GM19023 (cell line): ENCODE data around the gene REG3A.

ENCODE experiments used
- ATAC-seq: cut with Tn5 transposase; IDR thresholded peaks from one replicate; pipeline ENCODE4 v1.9.1; 2021; ENCODE audit warnings: mild to moderate bottlenecking, moderate library complexity; ENCODE audit not compliant: unreplicated experiment

The REG3A gene

GRCh38 chr2:79122676-79123075, 36.9 kb downstream of the REG3A start:
- ATAC-seq = no peak

- no peak for ATAC-seq
These were observed 39.3 kb downstream of the REG3A start, which contains the start of gene REG1A for GRCh38 chr2:79120194-79120713. Gene REG1A (plus strand): TSS chr2:79120488. CDS start chr2:79120862, 374 bp downstream.

- no peak for ATAC-seq
These were observed 42.3 kb downstream of the REG3A start for GRCh38 chr2:79116997-79117928.

GRCh38 chr2:79114797-79115494, 44.6 kb downstream of the REG3A start:
- ATAC-seq = no peak

GRCh38 chr2:79112269-79112668, 47.3 kb downstream of the REG3A start:
- ATAC-seq = no peak
